HL-60/S4 treated with retinoic acid at 250 ng/mL for 4 days and 3 days (cell line): ENCODE data around the gene TSPEAR.

Source experiments
- in situ Hi-C: fragments of 300-500 bp; cut with MboI; formaldehyde crosslinking; loops from 2 replicates; pipeline ENCODE4 v1.7.0; 2022; ENCODE audit warnings: low sequenced_read_pairs

Gene TSPEAR

DNA sequence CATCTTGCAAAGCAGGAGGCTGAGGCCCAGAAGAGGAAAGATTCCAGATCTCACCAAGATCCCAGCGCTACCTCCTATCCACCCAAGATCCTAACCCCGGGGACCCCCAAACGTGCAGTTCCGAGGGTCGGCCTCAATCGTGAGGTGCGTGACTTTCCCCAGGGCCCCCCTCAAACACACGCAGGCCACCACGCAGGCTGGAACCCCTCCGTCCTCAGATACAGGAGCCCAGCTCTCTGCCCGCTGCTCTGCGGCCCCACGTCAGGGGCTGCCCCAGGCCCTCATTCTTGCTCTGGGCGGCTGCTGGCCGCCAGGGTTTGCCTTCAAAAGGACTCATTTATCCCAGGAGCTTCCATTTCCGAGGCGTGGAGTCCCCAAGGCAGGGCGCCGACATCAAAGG lies 211.3 kb downstream of the TSPEAR start:
- in situ Hi-C loops, result loop anchor here (25.0 kb wide), 2 partner anchors 287 to 437 kb away; partner anchors contain the start of gene SLX9

GRCh38 chr21:44499631-44500030 lies 211.7 kb downstream of the TSPEAR start:
- in situ Hi-C loops, result loop anchor here (25.0 kb wide), 2 partner anchors 288 to 438 kb away; partner anchors contain the start of gene SLX9

GRCh38 chr21:44499211-44499560 lies 212.2 kb downstream of the TSPEAR start:
- in situ Hi-C loops, result no loop called here

- in situ Hi-C loops, result no loop called here
These were observed 212.8 kb downstream of the TSPEAR start for GRCh38 chr21:44498280-44499210.

DNA sequence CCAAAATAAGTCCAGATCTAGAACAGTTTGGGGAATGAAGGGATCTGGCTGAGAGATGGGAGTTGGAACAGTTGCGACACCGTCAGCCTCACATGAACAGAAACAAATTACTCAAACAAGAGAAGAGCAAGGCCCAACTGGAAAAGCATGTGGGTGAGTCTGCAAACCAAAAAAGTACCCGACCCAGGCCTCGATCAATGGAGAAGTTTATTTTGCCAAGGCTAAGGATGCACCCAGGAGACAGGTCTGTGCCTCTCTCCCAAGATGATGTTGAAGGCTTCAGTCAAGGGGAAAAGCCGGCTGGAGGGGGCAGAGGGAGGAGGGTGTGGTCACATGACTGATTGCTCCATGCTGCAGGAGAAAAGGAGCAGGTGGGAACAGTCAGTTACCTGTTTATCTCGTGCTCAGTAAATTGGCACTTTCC lies 213.7 kb downstream of the TSPEAR start:
- in situ Hi-C loops, result no loop called here

DNA sequence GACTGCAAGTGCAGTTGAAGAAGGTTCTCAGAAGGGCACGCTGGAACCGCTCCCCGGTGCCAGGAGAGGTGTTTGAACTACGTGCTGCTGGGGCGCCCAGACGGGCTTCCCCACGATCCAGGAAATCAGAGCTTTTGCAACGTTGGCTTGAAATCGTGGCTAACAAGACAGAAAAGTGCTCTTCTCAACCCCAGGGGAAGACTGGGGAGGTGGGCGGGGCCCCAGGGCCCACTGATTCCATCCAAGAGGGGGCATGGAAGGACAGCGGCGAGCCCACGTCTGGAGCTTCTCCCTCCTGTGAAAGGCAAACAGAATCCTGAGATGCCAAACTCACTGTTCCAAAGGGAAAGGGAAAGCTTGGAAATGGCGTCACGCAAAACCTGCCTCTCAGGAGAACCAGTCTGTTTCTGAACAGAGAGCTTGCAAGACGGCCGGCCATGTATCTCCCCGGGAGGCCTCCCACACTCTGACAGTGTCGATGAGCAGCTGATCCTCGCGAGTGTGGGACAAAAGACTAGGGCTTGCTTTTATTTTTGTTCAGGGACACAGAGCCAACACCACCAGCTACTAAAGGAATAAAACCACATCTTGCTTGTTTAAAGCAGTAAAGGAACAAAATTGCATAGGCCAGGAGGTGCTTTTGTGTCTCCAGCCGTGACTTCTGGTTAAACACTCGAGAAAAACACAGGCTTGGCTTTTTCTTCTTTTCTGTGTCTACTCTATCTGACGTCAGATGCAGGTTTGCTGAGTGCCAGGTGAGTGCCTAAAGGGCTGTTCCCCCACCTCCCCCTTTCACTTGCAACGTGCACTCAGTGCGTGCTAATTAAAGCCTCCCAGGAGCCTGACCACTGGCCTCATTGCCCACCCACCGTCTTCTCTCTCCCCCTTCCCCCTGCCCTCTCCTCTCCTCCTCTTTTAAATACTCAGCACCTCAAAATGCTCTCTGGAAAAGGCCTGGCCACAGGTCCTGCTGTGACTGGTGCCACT lies 214.5 kb downstream of the TSPEAR start:
- in situ Hi-C loops, result no loop called here

- in situ Hi-C loops, result no loop called here
These were observed 215.5 kb downstream of the TSPEAR start for GRCh38 chr21:44495611-44496563.

GRCh38 chr21:44494956-44495355 lies 216.4 kb downstream of the TSPEAR start:
- in situ Hi-C loops, result no loop called here

GRCh38 chr21:44494418-44494817 lies 217.0 kb downstream of the TSPEAR start:
- in situ Hi-C loops, result no loop called here

- in situ Hi-C loops, result no loop called here
These were observed 218.6 kb downstream of the TSPEAR start for GRCh38 chr21:44492567-44493385.

- in situ Hi-C loops, result no loop called here
These were observed 220.6 kb downstream of the TSPEAR start for GRCh38 chr21:44490816-44491215.

- in situ Hi-C loops, result no loop called here
These were observed 221.0 kb downstream of the TSPEAR start for GRCh38 chr21:44490405-44490804.

DNA sequence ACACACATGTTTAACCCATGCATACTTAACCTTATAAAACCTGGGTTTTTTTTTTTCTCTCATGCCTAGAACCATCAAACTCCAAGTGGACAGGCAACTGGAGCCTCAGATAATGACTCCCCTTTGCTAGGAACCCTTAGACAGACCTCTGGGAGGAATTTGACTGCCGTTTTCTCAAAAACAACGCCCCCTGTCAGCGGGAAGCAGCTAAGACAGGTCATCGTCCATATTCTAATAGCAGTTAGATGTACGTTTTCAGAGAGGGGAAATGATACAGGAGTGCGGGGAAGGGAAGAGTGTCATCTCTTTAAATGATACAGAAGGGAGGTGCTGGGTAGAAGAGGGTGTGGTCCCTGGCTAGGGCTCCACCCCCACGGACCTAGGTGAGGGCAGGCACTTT lies 221.4 kb downstream of the TSPEAR start:
- in situ Hi-C loops, result no loop called here

DNA sequence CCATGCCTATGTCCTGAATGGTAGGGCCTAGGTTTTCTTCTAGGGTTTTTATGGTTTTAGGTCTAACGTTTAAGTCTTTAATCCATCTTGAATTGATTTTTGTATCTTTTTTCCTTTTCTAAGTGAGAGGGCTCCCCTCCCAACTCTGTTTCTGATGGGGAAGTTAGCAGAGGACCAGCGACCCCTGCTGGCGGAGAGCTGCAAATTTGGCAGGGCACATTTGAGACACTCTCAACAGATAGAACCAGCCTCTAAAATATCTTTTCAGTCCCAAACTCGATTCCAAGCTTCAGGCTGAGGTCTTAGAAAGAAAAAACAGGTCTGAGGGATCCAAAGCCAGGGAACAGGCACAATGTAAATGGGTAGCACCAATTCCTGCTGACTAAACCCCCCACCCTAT lies 223.5 kb downstream of the TSPEAR start:
- in situ Hi-C loops, result no loop called here

DNA sequence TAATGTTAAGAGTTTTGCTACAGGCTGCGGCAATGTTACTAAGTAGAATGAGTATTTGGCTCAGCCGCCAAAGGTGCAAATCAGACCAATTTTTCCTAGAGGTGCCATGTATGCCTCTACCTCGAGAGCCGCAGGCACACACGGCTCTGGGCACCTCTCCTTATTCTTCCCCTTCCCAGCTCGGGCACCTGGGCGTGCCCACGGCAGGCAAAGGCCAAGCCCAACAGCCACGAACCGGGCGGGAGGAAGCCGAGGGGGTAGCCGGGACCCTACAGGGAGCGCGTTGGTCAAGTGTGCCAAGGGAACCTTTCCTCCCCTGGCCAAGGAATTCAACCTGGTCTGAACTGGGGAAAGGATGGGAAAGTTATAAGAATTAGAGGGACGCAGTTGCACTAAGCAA lies 225.1 kb downstream of the TSPEAR start:
- in situ Hi-C loops, result no loop called here

GRCh38 chr21:44485796-44486195 lies 225.6 kb downstream of the TSPEAR start:
- in situ Hi-C loops, result no loop called here

DNA sequence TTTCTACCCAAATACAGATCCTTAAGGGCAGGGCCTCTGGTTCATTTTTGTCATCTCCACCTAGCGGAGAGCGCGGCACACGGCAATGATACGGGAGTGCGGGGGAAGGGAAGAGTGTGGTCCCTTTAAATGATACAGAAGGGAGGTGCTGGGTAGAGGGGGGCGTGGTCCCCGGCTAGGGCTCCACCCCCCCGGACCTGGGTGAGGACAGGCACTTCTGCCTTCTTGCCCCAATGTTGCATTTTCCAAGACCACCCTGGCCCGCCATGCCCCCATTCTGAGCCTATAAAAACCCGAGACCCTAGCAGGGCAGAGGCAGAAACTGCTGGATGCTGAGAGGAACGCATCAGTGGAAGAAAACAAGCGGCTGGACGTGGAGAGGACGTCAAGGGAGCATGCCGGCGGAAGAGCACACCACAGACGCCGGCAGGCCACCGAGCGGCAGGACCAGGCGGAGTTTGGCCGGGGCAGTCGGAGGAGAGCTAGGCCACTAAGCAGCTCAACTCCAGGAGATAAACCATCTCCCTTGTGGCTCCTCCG lies 226.0 kb downstream of the TSPEAR start:
- in situ Hi-C loops, result no loop called here

DNA sequence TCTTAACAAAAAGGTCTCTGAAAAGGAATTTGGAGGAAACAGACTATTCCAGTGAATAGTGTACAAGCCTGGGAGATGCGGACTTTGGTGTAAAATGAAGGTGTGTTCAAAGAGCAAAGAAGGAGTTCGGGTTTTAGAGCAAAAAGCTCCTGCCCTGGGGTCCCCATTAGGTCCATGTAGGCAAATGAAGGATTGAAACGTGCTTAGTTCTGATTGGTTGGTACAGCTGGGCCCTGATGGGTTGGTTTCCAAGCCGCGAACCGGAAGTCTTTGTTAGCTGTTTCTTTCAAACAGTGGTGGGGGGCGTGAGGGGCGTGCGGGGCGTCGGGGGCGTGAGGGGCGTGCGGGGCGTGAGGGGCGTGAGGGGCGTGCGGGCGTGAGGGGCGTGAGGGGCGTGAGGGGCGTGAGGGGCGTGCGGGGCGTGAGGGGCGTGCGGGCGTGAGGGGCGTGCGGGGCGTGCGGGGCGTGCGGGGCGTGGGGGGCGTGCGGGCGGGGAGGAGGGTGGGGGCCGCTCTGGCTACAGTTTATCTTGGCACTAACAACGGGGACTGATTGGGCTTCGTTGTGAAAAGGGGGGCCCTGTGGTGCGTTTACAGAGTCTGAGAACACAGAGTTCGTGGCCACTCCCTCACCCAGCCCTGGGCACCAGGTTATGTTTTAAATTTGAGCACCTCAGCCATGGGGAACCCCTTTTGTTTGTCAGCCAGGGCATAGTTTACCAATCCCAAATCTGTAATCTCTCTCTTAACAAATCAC lies 226.7 kb downstream of the TSPEAR start:
- in situ Hi-C loops, result no loop called here
